Spinal cord (tissue), 10 donors: ENCODE measurements around the gene STMN1. TPM values are rescaled to one million over a fixed set of nuclear protein-coding genes. Genes with fewer than 3 reads are reported as not detected.
A peak's percentile ranks its signal among the peaks of the same experiment; 100 is the strongest.

Experiments
- DNase-seq, 6 donors: peaks; one replicate each; pipeline versions ENCODE4 v3.0.0 to v3.0.0-alpha.2; 2013 to 2015; ENCODE audit warnings: low spot score in 6 of 6, low read depth in 4 of 6
- H3K27ac ChIP-seq: one replicate; pipeline ENCODE4 v1.5.1; 2013; ENCODE audit warnings: low read depth, low read length, control low read depth
- H3K27me3 ChIP-seq: one replicate; pipeline ENCODE4 v1.6.1; 2013; ENCODE audit warnings: low read length; ENCODE audit not compliant: control insufficient read depth, insufficient read depth
- H3K36me3 ChIP-seq: one replicate; pipeline ENCODE4 v1.6.1; 2013; ENCODE audit warnings: low read length; ENCODE audit not compliant: control insufficient read depth, insufficient read depth
- H3K4me1 ChIP-seq: one replicate; pipeline ENCODE4 v1.6.1; 2013; ENCODE audit warnings: low read length; ENCODE audit not compliant: control insufficient read depth, insufficient read depth
- H3K4me3 ChIP-seq: one replicate; pipeline ENCODE4 v1.5.1; 2013; ENCODE audit warnings: low read depth, low read length, control low read depth
- H3K9me3 ChIP-seq: one replicate; pipeline ENCODE4 v1.6.1; 2013; ENCODE audit warnings: low read length; ENCODE audit not compliant: control insufficient read depth, insufficient read depth
- WGBS: methylation state at CpG from one replicate; pipeline ENCODE4 v1.1.5; 2013; ENCODE audit warnings: missing lambda C conversion rate; ENCODE audit not compliant: insufficient coverage; 5-methylcytosine and 5-hydroxymethylcytosine counted together
- polyA plus RNA-seq, 2 donors: library from polyadenylated mRNA; unstranded; fragments of 120-200 nt; gene quantifications; one replicate each; pipeline ENCODE4 v1.2.1, GENCODE V29; 2013; ENCODE audit not compliant: insufficient read length in 2 of 2
- total RNA-seq, 2 donors: library from RNA; depleted of rRNA in 1 of 2; stranded (reverse); fragments of 120-200 nt in 1 of 2; fragments of >200 nt in 1 of 2; gene quantifications; one replicate each; pipeline versions ENCODE4 v1.2.3 to v1.2.4, GENCODE V29; 2013 to 2014
- donor health status: healthy.

The STMN1 gene
- total and polyA plus RNA-seq, 4 donors = 258 to 1,551 (median 999) TPM

DNA sequence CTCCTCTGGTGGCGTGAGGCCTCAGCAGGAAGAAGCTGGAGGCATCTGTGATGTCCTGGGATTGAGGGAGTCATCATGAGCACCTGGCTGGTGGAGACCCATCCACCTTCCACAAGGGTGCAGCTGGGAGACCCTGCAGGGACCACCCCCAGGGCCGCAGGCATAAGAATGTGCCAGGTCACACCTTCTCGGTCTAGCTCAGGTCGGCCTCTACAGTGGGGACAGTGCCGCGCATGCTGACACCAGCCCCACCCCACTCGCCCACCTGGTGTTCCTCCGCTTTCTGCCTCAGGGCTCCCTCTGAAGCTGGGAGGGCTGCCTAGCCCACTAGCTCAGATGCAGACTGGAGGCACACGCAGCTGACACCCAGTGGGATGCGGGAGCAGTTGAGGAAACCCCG is 25.0 kb downstream of the STMN1 start:
- no peak for DNase-seq
- Histone ChIP-seq H3K36me3 (peaks cover 41% of the 10 kb centered on the region), H3K27ac (no peak overlapping the region), H3K27me3 (no peaks in the 10 kb centered on the region), H3K4me3 (no peak overlapping the region), H3K9me3 (no peaks in the 10 kb centered on the region), H3K4me1 (peaks cover 3% of the 10 kb centered on the region)
- WGBS = 88% methylated on average over 10 of the region's 11 CpGs

DNA sequence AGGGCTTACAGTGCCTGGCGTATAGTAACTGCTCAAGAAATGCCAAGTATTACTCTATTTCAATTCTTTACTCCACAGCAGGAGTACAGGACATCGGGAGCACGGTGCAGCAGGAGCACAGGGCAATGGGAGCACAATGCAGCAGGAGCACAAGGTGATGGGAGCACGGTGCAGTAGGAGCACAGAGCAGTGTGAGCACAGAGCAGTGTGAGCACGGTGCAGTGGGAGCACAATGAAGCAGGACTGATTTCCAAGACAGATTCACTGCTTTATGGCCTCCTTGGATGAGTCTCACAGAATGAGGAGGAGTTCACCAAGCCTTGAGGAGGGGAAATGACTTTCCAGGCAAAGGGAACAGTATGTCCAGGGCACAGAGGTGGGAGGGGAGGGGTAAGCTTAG is 25.7 kb downstream of the STMN1 start:
- Histone ChIP-seq H3K36me3 (peaks cover 38% of the 10 kb centered on the region), H3K9me3 (no peaks in the 10 kb centered on the region), H3K4me1 (peaks cover 10% of the 10 kb centered on the region), H3K4me3 (no peak overlapping the region), H3K27ac (no peak overlapping the region), H3K27me3 (no peaks in the 10 kb centered on the region)
- 89% methylated on average over 5 of the region's 5 CpGs for WGBS
- no peak for DNase-seq

DNA sequence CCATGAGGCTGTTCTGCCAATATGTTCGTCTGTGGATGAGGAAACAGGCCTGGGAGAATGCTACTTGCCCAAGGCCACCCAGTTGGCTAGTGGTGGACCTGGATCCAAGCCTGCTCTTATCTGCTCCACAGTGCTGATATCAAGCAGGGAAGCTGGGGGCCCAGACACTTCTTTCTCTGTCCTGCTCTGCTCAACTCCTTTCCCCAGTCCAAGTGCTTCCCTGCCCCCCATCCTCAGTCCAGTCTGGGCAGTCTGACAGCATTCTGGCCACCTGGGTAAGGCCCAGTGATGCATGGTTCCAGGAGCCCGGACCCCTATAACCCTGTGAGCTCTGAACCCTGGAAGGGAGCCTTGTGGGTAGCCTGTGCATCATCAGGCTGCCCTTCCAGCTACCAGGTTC is 26.5 kb downstream of the STMN1 start:
- DNase-seq = no peak
- peaks cover 31% of the 10 kb centered on the region for H3K36me3 ChIP-seq
- no peaks in the 10 kb centered on the region for H3K27me3 ChIP-seq
- no peak overlapping the region for H3K4me3 ChIP-seq
- H3K27ac ChIP-seq = no peak overlapping the region
- 81% methylated on average over 2 of the region's 2 CpGs for WGBS
- no peaks in the 10 kb centered on the region for H3K9me3 ChIP-seq
- peaks cover 15% of the 10 kb centered on the region for H3K4me1 ChIP-seq

- H3K27ac ChIP-seq = no peak overlapping the region
- peaks cover 26% of the 10 kb centered on the region for H3K36me3 ChIP-seq
- H3K27me3 ChIP-seq = no peaks in the 10 kb centered on the region
- no peak for DNase-seq
- WGBS = 100% methylated on average over 2 of the region's 5 CpGs
- H3K9me3 ChIP-seq = no peaks in the 10 kb centered on the region
- H3K4me3 ChIP-seq = no peak overlapping the region
- peaks cover 24% of the 10 kb centered on the region for H3K4me1 ChIP-seq
Measured at GRCh38 chr1:25878690-25879089, 27.5 kb downstream of the STMN1 start.

DNA sequence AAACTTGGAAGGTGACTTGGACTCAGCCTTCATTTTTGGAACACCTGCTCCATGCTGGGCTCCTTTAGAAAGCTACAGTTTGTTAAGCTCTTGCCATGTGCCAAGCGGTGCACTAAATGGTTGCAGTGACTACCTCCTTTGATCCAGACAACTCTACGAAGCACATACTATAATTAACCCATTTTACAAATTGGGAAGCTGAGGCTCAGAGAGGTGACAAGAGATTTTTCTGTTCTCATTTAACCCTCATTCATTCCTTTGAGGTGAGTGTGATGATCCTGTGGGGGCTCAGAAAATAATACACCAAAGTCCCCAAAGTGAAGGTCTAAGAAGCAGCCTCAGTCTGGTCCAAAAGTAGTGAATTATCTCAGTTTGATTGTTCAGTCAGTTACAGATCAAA is 29.1 kb downstream of the STMN1 start:
- no peak for DNase-seq
- no peaks in the 10 kb centered on the region for H3K9me3 ChIP-seq
- H3K4me3 ChIP-seq = no peak overlapping the region
- H3K27ac ChIP-seq = no peak overlapping the region
- peaks cover 33% of the 10 kb centered on the region for H3K4me1 ChIP-seq
- no CpG with 5 or more reads among the region's 2 CpGs for WGBS
- H3K27me3 ChIP-seq = no peaks in the 10 kb centered on the region
- peaks cover 14% of the 10 kb centered on the region for H3K36me3 ChIP-seq

GRCh38 chr1:25876693-25877077 is 29.5 kb downstream of the STMN1 start:
- no peak for DNase-seq
- Histone ChIP-seq H3K36me3 (peaks cover 13% of the 10 kb centered on the region), H3K27ac (no peak overlapping the region), H3K9me3 (no peaks in the 10 kb centered on the region), H3K4me3 (no peak overlapping the region), H3K4me1 (peaks cover 38% of the 10 kb centered on the region), H3K27me3 (no peaks in the 10 kb centered on the region)
- WGBS = no CpG with 5 or more reads among the region's 2 CpGs

DNA sequence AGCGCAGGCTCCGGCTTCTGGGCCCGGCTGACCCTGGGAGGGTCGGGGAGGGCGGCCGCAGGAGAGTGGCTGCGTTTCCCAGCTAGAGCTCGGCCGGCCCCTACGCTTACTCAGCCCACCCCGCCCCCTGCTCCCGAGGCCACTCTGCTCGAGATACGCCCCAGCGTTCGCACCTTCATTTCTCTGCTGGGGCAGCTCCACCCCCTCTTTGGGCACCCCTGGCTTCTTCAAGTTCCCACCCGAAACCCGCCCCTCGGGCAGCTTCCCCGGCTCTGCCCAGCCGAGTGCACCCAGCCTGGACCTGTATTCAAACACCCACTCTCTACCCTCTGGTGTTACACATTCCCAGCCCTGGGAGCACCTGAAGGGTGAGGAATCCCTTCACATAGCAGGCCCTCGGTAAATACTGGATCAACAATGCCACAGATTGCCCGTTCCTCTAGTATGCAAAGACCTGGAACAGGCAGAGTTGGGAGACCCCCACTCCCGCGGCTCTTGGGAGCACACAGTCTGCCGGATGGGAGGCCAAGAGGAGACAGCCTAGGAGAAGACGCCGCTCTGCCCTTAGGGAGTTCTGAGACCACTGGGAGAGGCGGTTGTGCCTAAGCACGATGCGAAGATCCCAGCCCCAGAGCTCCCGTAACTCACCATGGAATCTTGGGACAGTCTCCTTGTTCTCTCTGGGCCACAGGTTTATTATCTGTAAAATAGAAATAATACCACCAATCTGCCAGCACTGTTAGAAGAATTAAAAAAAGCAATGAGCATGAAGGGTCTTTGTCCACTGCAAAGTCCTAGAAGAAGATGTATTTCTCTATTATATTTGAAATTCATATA is 30.1 kb downstream of the STMN1 start:
- Histone ChIP-seq H3K4me3 (peak overlapping the region; percentile 63), H3K9me3 (no peaks in the 10 kb centered on the region), H3K27me3 (no peaks in the 10 kb centered on the region), H3K4me1 (peaks cover 44% of the 10 kb centered on the region), H3K36me3 (peaks cover 15% of the 10 kb centered on the region), H3K27ac (peak overlapping the region; percentile 82)
- 9% methylated on average over 29 of the region's 32 CpGs for WGBS
- no peak for DNase-seq

GRCh38 chr1:25875154-25875855 is 30.9 kb downstream of the STMN1 start, which contains the start of gene PAQR7:
Gene PAQR7, minus strand, starts transcription at chr1:25875708. Its CDS starts 11,869 bp downstream, at chr1:25863839.
- peaks cover 11% of the 10 kb centered on the region for H3K36me3 ChIP-seq
- peak; percentile 47 to 92 (median 62) for DNase-seq
- WGBS = under 1% methylated on average over 75 of the region's 75 CpGs
- no peaks in the 10 kb centered on the region for H3K9me3 ChIP-seq
- peak within 1 kb of the TSS; percentile 63 for H3K4me3 ChIP-seq
- H3K4me1 ChIP-seq = peaks cover 44% of the 10 kb centered on the region
- no peaks in the 10 kb centered on the region for H3K27me3 ChIP-seq
- H3K27ac ChIP-seq = peak within 1 kb of the TSS; percentile 82

DNA sequence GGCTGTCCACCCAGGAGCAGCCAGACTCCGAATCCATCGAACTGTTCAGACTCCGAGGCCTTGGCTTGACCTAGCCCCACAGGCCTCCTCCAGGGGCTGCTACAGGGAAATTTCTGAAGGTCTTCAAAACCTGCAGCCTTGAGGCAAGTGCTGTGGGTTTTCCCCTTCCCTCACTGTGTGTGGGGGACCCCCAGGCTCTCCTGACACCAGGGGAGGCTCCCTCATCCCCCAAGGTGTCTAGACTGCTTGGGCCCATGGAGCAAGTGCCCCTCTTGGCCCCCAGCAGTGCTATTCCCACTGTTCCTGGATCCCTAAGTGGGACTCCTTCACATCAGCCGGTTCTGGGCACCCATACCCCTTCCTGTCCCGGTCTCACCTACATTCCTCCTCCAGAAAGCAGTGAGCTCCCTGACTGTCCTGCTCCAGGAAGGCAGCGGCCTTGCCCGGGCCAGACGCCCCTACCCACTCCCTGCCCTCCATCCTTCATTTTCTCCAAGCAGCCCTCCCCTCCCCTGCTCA is 31.5 kb downstream of the STMN1 start:
- 30% methylated on average over 8 of the region's 8 CpGs for WGBS
- H3K4me1 ChIP-seq = peaks cover 44% of the 10 kb centered on the region

More for the DNA sequence above, 31.5 kb downstream of the STMN1 start:
- no peak for DNase-seq
- peak overlapping the region; percentile 59 for H3K4me3 ChIP-seq
- H3K9me3 ChIP-seq = no peaks in the 10 kb centered on the region
- H3K36me3 ChIP-seq = peaks cover 17% of the 10 kb centered on the region
- H3K27me3 ChIP-seq = no peaks in the 10 kb centered on the region
- H3K27ac ChIP-seq = peak overlapping the region; percentile 52
